HCT116 (cell line): ENCODE data around the gene ORC2. TPM values are rescaled to one million over a fixed set of nuclear protein-coding genes. Genes with fewer than 3 reads are reported as not detected.

Experiments used
- ATAC-seq: fragments of 200-7000 bp; cut with Tn5 transposase; 2 replicates; pipeline ENCODE4 v1.9.1; 2020; ENCODE audit warnings: mild to moderate bottlenecking, moderate library complexity
- BruUV-seq: library from RNA; stranded (reverse); fragments of 400-500 nt; replicated peaks from 2 replicates; lab custom pipeline; 2021; lab: Mats Ljungman, UMichigan
- CTCF ChIA-PET: fragments of 300-600 bp; sonication (Branson Sonifier 250); formaldehyde crosslinking; loops from one replicate; lab custom pipeline; 2021; ENCODE audit warnings: antibody characterized with exemption; lab: Charles Lee
- POLR2A ChIA-PET: fragments of 300-600, 350-600 bp; sonication (Branson Sonifier 250); formaldehyde crosslinking; loops from one replicate; lab custom pipeline; 2021; ENCODE audit warnings: antibody characterized with exemption; lab: Charles Lee
- RAD21 ChIA-PET, 2 experiments: fragments of 300-600 bp; sonication (Branson Sonifier 250); formaldehyde crosslinking; loops; one replicate each; lab custom pipeline; 2023; ENCODE audit warnings: low total read pairs in 2 of 2; ENCODE audit not compliant: uncharacterized antibody in 2 of 2, unreplicated experiment in 2 of 2, low non-redundant PET in 1 of 2; lab: Charles Lee
- DNase-seq: peaks from one replicate; pipeline ENCODE4 v3.0.0-alpha.2; 2010; ENCODE audit warnings: low read depth, low spot score
- H2AFZ ChIP-seq: fragments of 200-600 bp; shearing (Covaris generic), sonication (generic); 2 replicates; pipeline ENCODE4 v1.6.1; 2017; ENCODE audit warnings: low read depth, mixed run types, mixed read lengths, antibody characterized with exemption, low read length; ENCODE audit not compliant: poor library complexity, severe bottlenecking
- H3K27ac ChIP-seq: 2 replicates; pipeline ENCODE4 v1.5.1; 2012; ENCODE audit warnings: low read depth, low read length
- H3K27me3 ChIP-seq: fragments of 200-600 bp; sonication (generic); 2 replicates; pipeline ENCODE4 v1.6.1; 2016; ENCODE audit warnings: mixed run types, low read length, mixed read lengths; ENCODE audit not compliant: insufficient read depth
- H3K36me3 ChIP-seq, 2 experiments: fragments of 200-500 bp in 1 of 2; fragments of 200-600 bp in 1 of 2; sonication (Bioruptor generic) in 1 of 2; sonication (generic) in 1 of 2; 2 replicates each; pipeline versions ENCODE4 v1.5.1 to v1.6.1; 2014 to 2016; ENCODE audit warnings: low read length in 2 of 2, inconsistent platforms in 1 of 2, mixed read lengths in 1 of 2, mixed run types in 1 of 2; ENCODE audit not compliant: insufficient read depth in 2 of 2, control insufficient read depth in 1 of 2
- H3K4me1 ChIP-seq, 2 experiments: fragments of 200-600 bp in 1 of 2; sonication (generic) in 1 of 2; 2 replicates each; pipeline versions ENCODE4 v1.5.1 to v1.6.1; 2012 to 2017; ENCODE audit warnings: low read length in 2 of 2, inconsistent platforms in 1 of 2, mild to moderate bottlenecking in 1 of 2, mixed read lengths in 1 of 2, mixed run types in 1 of 2, moderate library complexity in 1 of 2; ENCODE audit not compliant: insufficient read depth in 2 of 2, control insufficient read depth in 1 of 2
- H3K4me2 ChIP-seq: fragments of 200-600 bp; sonication (generic); 2 replicates; pipeline ENCODE4 v1.6.1; 2017; ENCODE audit warnings: mixed run types, low read length, mixed read lengths
- H3K4me3 ChIP-seq, 2 experiments: fragments of 200-600 bp in 1 of 2; sonication (generic) in 1 of 2; replicated peaks in 1 of 2; 2 replicates each; pipeline ENCODE4 v1.5.1; 2011 to 2016; ENCODE audit warnings: low read length in 2 of 2, control low read depth in 1 of 2, low read depth in 1 of 2, mild to moderate bottlenecking in 1 of 2, mixed read lengths in 1 of 2, mixed run types in 1 of 2
- H3K79me2 ChIP-seq: fragments of 200-600 bp; sonication (generic); 2 replicates; pipeline ENCODE4 v1.6.1; 2017; ENCODE audit warnings: mild to moderate bottlenecking, mixed run types, low read length, moderate library complexity, mixed read lengths; ENCODE audit not compliant: insufficient read depth
- H3K9ac ChIP-seq: fragments of 200-600 bp; sonication (generic); 2 replicates; pipeline ENCODE4 v1.6.1; 2016; ENCODE audit warnings: low read length, mixed read lengths
- H3K9me2 ChIP-seq: fragments of 200-600 bp; sonication (generic), shearing (Covaris generic); 2 replicates; pipeline ENCODE4 v1.6.1; 2017; ENCODE audit warnings: mixed run types, mild to moderate bottlenecking, moderate library complexity; ENCODE audit not compliant: insufficient read depth
- H3K9me3 ChIP-seq, 2 experiments: fragments of 200-500 bp in 1 of 2; fragments of 200-600 bp in 1 of 2; sonication (Bioruptor generic) in 1 of 2; sonication (generic) in 1 of 2; 2 replicates each; pipeline ENCODE4 v1.6.1; 2014 to 2017; ENCODE audit warnings: low read length in 2 of 2, mixed read lengths in 2 of 2, inconsistent platforms in 1 of 2, low read depth in 1 of 2, mild to moderate bottlenecking in 1 of 2, mixed run types in 1 of 2, moderate library complexity in 1 of 2; ENCODE audit not compliant: control insufficient read depth in 1 of 2, insufficient read depth in 1 of 2
- H4K20me1 ChIP-seq: fragments of 200-600 bp; sonication (generic), shearing (Covaris generic); 2 replicates; pipeline ENCODE4 v1.6.1; 2017; ENCODE audit warnings: mixed run types, mild to moderate bottlenecking, moderate library complexity; ENCODE audit not compliant: insufficient read depth
- CBX3 ChIP-seq: IDR thresholded peaks from 2 replicates; pipeline ENCODE4 v1.6.1; 2012; ENCODE audit warnings: low read depth
- EGR1 ChIP-seq: IDR thresholded peaks from 2 replicates; pipeline ENCODE4 v1.6.1; 2012; ENCODE audit warnings: low read depth
- ELF1 ChIP-seq: IDR thresholded peaks from 2 replicates; pipeline ENCODE4 v1.6.1; 2012; ENCODE audit warnings: low read depth, borderline replicate concordance
- EZH2phosphoT487 ChIP-seq: fragments of 200-600 bp; IDR thresholded peaks from 2 replicates; pipeline ENCODE4 v1.6.1; 2018; ENCODE audit warnings: antibody characterized with exemption, borderline replicate concordance
- FOSL1 ChIP-seq: IDR thresholded peaks from 2 replicates; pipeline ENCODE4 v1.6.1; 2012; ENCODE audit warnings: low read depth
- JUND ChIP-seq: IDR thresholded peaks from 2 replicates; pipeline ENCODE4 v1.6.1; 2012
- RAD21 ChIP-seq: IDR thresholded peaks from 2 replicates; pipeline ENCODE4 v1.6.1; 2012; ENCODE audit warnings: low read depth, mild to moderate bottlenecking
- SIN3A ChIP-seq: IDR thresholded peaks from 2 replicates; pipeline ENCODE4 v1.6.1; 2012; ENCODE audit warnings: low read depth
- TCF7L2 ChIP-seq: IDR thresholded peaks from 2 replicates; pipeline ENCODE4 v1.7.0; 2011; ENCODE audit warnings: borderline replicate concordance, inconsistent platforms; ENCODE audit not compliant: insufficient read depth, insufficient read length; ENCODE audit errors: extremely low read depth
- intact Hi-C: fragments of 100-400 bp; cut with micrococcal nuclease; formaldehyde crosslinking; loops from 2 replicates; pipeline ENCODE4 v1.10.0; 2022
- total RNA-seq: library from RNA; stranded (reverse); gene quantifications from one replicate; pipeline ENCODE4 v1.2.1, GENCODE V29; 2021; ENCODE audit not compliant: unreplicated experiment
- TF ChIP-seq, protein P1 (sequence below): IDR thresholded peaks from 2 replicates; pipeline ENCODE4 v1.6.1; 2012
- TF ChIP-seq, protein P2 (sequence below), 3 experiments: fragments of 200-600 bp in 1 of 3; sonication (generic) in 1 of 3; IDR thresholded peaks in 2 of 3; conservative IDR thresholded peaks in 1 of 3; 2 replicates each; pipeline ENCODE4 v1.5.1; 2012 to 2017; ENCODE audit warnings: low read depth in 2 of 3, low read length in 2 of 3, antibody characterized with exemption in 1 of 3, borderline replicate concordance in 1 of 3, control low read depth in 1 of 3, mild to moderate bottlenecking in 1 of 3, mixed read lengths in 1 of 3, mixed run types in 1 of 3, moderate library complexity in 1 of 3; ENCODE audit not compliant: insufficient read depth in 1 of 3
- TF ChIP-seq, protein P3 (sequence below): IDR thresholded peaks from 2 replicates; pipeline ENCODE4 v1.6.1; 2012; ENCODE audit warnings: low read depth

Gene ORC2
- total RNA-seq, 1 experiment from 2014 or later = 51.9 TPM

DNA sequence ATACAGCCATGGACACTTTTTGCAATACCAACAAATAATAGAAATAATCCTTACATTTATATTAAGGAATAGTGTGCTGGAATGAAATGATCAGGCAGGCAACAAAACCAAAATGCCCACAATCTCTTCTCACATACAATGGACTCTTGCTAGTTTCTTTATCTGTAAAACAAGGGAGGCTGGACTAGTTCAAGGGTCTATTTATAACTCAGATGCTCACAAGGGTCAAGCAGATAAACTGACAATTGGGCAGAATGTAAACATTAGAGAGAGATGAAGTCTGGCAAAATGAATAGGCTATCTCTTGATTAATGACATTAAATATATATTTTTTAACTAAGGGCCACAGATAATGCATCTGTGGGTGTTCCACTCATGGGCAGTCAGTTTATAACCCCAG is 86.0 kb downstream of the ORC2 start:
- H3K9me2 ChIP-seq = no peaks in the 10 kb centered on the region
- H3K4me1 ChIP-seq = no peaks in the 10 kb centered on the region
- H2AFZ ChIP-seq = no peak overlapping the region
- ChIA-PET POLR2A (interaction anchor here (1.0 kb wide), 1 partner anchor 13 kb away, joined by 4 read pairs; no protein-coding TSS in a partner anchor), CTCF (no interaction called here), RAD21 (no interaction called here)
- ATAC-seq = no peak
- intact Hi-C loops = no loop called here
- H3K27ac ChIP-seq = no peak overlapping the region
- no peaks in the 10 kb centered on the region for H3K9me3 ChIP-seq
- peaks cover 25 to 38% of the 10 kb centered on the region in 2 experiments for H3K36me3 ChIP-seq
- no peak overlapping the region for H3K9ac ChIP-seq
- H3K4me3 ChIP-seq = no peak overlapping the region
- no peak overlapping the region for H3K4me2 ChIP-seq
- H3K27me3 ChIP-seq = no peaks in the 10 kb centered on the region
- no TSS peak for BruUV-seq
- TF ChIP-seq JUND = no peak
- no peak for TF ChIP-seq ELF1
- TF ChIP-seq FOSL1 = no peak
- no peak for TF ChIP-seq TCF7L2
- TF ChIP-seq CBX3 = no peak
- no peak for TF ChIP-seq EZH2phosphoT487
- TF ChIP-seq, protein P1, sequence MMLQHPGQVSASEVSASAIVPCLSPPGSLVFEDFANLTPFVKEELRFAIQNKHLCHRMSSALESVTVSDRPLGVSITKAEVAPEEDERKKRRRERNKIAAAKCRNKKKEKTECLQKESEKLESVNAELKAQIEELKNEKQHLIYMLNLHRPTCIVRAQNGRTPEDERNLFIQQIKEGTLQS = no peak
- TF ChIP-seq, protein P2, sequence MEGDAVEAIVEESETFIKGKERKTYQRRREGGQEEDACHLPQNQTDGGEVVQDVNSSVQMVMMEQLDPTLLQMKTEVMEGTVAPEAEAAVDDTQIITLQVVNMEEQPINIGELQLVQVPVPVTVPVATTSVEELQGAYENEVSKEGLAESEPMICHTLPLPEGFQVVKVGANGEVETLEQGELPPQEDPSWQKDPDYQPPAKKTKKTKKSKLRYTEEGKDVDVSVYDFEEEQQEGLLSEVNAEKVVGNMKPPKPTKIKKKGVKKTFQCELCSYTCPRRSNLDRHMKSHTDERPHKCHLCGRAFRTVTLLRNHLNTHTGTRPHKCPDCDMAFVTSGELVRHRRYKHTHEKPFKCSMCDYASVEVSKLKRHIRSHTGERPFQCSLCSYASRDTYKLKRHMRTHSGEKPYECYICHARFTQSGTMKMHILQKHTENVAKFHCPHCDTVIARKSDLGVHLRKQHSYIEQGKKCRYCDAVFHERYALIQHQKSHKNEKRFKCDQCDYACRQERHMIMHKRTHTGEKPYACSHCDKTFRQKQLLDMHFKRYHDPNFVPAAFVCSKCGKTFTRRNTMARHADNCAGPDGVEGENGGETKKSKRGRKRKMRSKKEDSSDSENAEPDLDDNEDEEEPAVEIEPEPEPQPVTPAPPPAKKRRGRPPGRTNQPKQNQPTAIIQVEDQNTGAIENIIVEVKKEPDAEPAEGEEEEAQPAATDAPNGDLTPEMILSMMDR (IDR thresholded peaks at IDR 0.05 in 2 of 3, conservative IDR thresholded peaks at IDR 0.05 in 1 of 3; ENCODE audit: borderline replicate concordance in 1 of 3, insufficient read depth in 1 of 3, low read depth in 2 of 3, low read length in 2 of 3) = no peak
- TF ChIP-seq, protein P3, sequence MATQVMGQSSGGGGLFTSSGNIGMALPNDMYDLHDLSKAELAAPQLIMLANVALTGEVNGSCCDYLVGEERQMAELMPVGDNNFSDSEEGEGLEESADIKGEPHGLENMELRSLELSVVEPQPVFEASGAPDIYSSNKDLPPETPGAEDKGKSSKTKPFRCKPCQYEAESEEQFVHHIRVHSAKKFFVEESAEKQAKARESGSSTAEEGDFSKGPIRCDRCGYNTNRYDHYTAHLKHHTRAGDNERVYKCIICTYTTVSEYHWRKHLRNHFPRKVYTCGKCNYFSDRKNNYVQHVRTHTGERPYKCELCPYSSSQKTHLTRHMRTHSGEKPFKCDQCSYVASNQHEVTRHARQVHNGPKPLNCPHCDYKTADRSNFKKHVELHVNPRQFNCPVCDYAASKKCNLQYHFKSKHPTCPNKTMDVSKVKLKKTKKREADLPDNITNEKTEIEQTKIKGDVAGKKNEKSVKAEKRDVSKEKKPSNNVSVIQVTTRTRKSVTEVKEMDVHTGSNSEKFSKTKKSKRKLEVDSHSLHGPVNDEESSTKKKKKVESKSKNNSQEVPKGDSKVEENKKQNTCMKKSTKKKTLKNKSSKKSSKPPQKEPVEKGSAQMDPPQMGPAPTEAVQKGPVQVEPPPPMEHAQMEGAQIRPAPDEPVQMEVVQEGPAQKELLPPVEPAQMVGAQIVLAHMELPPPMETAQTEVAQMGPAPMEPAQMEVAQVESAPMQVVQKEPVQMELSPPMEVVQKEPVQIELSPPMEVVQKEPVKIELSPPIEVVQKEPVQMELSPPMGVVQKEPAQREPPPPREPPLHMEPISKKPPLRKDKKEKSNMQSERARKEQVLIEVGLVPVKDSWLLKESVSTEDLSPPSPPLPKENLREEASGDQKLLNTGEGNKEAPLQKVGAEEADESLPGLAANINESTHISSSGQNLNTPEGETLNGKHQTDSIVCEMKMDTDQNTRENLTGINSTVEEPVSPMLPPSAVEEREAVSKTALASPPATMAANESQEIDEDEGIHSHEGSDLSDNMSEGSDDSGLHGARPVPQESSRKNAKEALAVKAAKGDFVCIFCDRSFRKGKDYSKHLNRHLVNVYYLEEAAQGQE = no peak
- TF ChIP-seq EGR1 = no peak
- no peak for TF ChIP-seq RAD21
- TF ChIP-seq SIN3A = no peak
- H3K79me2 ChIP-seq = no peaks in the 10 kb centered on the region
- DNase-seq = no peak
- no peaks in the 10 kb centered on the region for H4K20me1 ChIP-seq
